GM23248 (cell line): ENCODE results near the gene MUS81. TPM values are rescaled to one million over a fixed set of nuclear protein-coding genes. Genes with fewer than 3 reads are reported as not detected.
A peak's percentile ranks its signal among the peaks of the same experiment; 100 is the strongest.

Experiments used
- DNase-seq: peaks from one replicate; pipeline ENCODE4 v3.0.0-alpha.2; 2015
- H2AFZ ChIP-seq: fragments of 200-600 bp; sonication (generic); 2 replicates; pipeline ENCODE4 v1.6.1; 2016; ENCODE audit warnings: antibody characterized with exemption
- H3F3A ChIP-seq: fragments of 200-600 bp; sonication (generic); 2 replicates; pipeline ENCODE4 v1.6.1; 2016; ENCODE audit warnings: mild to moderate bottlenecking, antibody characterized with exemption, mixed run types; ENCODE audit not compliant: insufficient read depth
- H3K27ac ChIP-seq: fragments of 200-600 bp; sonication (generic); 2 replicates; pipeline ENCODE4 v1.5.1; 2016; ENCODE audit warnings: mild to moderate bottlenecking
- H3K27me3 ChIP-seq: fragments of 200-600 bp; sonication (generic); replicated peaks from 2 replicates; pipeline ENCODE4 v1.6.1; 2016; ENCODE audit warnings: mild to moderate bottlenecking; ENCODE audit not compliant: insufficient read depth
- H3K36me3 ChIP-seq: fragments of 200-600 bp; sonication (generic); 2 replicates; pipeline ENCODE4 v1.6.1; 2016; ENCODE audit warnings: low read depth, mild to moderate bottlenecking
- H3K4me1 ChIP-seq: fragments of 200-600 bp; sonication (generic); 2 replicates; pipeline ENCODE4 v1.6.1; 2016; ENCODE audit warnings: mild to moderate bottlenecking; ENCODE audit not compliant: insufficient read depth
- H3K4me2 ChIP-seq: fragments of 200-600 bp; sonication (generic); one replicate; pipeline ENCODE4 v1.6.1; 2016; ENCODE audit warnings: mild to moderate bottlenecking; ENCODE audit not compliant: unreplicated experiment
- H3K4me3 ChIP-seq: fragments of 200-600 bp; sonication (generic); 2 replicates; pipeline ENCODE4 v1.5.1; 2016; ENCODE audit warnings: mild to moderate bottlenecking
- H3K79me2 ChIP-seq: fragments of 200-600 bp; sonication (generic); 2 replicates; pipeline ENCODE4 v1.6.1; 2016; ENCODE audit warnings: mild to moderate bottlenecking; ENCODE audit not compliant: insufficient read depth
- H3K9ac ChIP-seq: fragments of 200-600 bp; sonication (generic); 2 replicates; pipeline ENCODE4 v1.6.1; 2016; ENCODE audit warnings: mild to moderate bottlenecking
- H3K9me2 ChIP-seq: fragments of 200-600 bp; sonication (generic); 2 replicates; pipeline ENCODE4 v1.6.1; 2016; ENCODE audit warnings: mixed run types, mild to moderate bottlenecking, moderate library complexity; ENCODE audit not compliant: insufficient read depth
- H3K9me3 ChIP-seq: fragments of 200-600 bp; sonication (generic); one replicate; pipeline ENCODE4 v1.6.1; 2017; ENCODE audit warnings: low read depth
- H4K20me1 ChIP-seq: fragments of 200-600 bp; sonication (generic); 2 replicates; pipeline ENCODE4 v1.6.0; 2016; ENCODE audit not compliant: insufficient read depth
- EZH2 ChIP-seq: fragments of 200-600 bp; sonication (generic); IDR thresholded peaks from 2 replicates; pipeline ENCODE4 v1.6.1; 2018; ENCODE audit warnings: antibody characterized with exemption, mild to moderate bottlenecking; ENCODE audit not compliant: insufficient read depth, poor library complexity, severe bottlenecking
- EZH2phosphoT487 ChIP-seq: fragments of 200-600 bp; sonication (generic); IDR thresholded peaks from 2 replicates; pipeline ENCODE4 v1.6.1; 2018; ENCODE audit warnings: antibody characterized with exemption, moderate library complexity, mild to moderate bottlenecking, low read depth; ENCODE audit not compliant: insufficient read depth
- WGBS, 2 experiments: methylation state at CpG; one replicate each; pipeline ENCODE4 v1.1.6; 2015 to 2017; ENCODE audit warnings: low lambda C conversion rate in 2 of 2, low coverage in 1 of 2; ENCODE audit errors: missing lambda C conversion rate in 2 of 2; 5-methylcytosine and 5-hydroxymethylcytosine counted together
- in situ Hi-C: fragments of 300-500 bp; cut with MboI; formaldehyde crosslinking; loops from 2 replicates; pipeline ENCODE4 v1.15.0; 2020
- polyA plus RNA-seq: library from polyadenylated mRNA; unstranded; fragments of >200 nt; fragmentation: Nextera tagmentation; extraction: Ambion mirVana; gene quantifications from 2 replicates; pipeline ENCODE4 v1.2.1, GENCODE V29; 2016
- total RNA-seq: library from RNA; depleted of rRNA; stranded (reverse); fragments of >200 nt; shearing (Covaris generic); gene quantifications from 2 replicates; pipeline ENCODE4 v1.2.3, GENCODE V29; 2014

The MUS81 gene
- total and polyA plus RNA-seq, 2 experiments from 2014 or later, result 42.0 to 56.0 TPM

DNA sequence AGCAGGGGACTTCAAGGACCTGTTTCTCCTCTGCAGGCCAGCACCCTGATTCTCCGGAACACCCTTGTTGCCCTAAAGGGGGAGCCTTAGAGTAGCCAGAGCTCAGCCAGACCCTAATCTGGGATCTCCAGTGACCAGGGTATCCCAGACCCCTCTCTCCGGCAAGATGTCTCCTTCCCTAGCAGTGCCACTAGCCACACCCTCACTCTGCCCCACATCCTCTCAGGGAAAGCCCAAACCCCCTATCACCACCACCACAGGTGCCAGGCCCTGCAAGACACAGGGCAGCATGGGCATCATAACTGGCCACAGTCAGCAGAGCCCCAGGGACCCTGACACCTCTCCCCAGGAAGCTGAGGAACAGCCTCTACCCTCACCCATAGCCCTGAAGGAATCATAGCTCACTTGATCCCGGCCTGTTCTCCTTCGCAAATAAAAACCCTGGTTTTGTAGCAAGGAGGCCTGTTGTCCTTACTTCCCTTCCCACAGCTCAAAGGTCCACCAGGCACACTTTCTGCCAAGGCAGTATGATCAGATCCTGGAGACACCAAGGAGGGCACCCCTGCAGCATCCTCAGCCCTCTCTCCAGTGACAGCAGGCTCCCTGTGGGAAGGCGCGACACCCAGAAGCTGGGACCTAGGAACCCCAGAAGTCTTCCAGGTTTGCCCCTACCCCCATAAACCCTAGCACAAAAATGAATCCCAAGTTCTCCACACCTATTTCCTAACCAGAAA, 6.8 kb upstream of the MUS81 start:
- no peak overlapping the region for H3K27ac ChIP-seq
- peaks cover 44% of the 10 kb centered on the region for H3K36me3 ChIP-seq
- in situ Hi-C loops, result no loop called here

DNA sequence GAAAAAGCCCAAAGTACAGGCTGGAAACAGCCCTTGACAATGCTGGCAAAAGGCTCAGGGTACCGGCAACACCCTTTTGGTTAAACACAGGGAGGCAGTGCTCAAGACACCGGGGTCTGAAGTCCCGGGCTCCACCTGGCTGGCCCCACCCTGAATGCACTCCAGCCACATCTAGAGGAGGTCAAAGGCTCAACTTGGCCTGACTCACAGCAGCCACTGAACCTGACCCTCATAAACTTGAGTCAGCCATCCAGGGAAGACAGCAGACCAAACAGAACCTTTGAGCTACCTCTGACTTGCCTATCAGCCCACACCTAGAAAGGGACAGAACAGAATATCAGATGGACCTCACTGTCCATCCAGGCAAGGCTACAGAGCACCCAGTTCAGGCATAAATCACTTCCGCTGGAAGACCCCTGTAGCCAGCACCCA, 6.1 kb upstream of the MUS81 start:
- H3K27me3 ChIP-seq, result no peaks in the 10 kb centered on the region
- in situ Hi-C loops, result no loop called here
- H3K9me2 ChIP-seq, result no peaks in the 10 kb centered on the region
- no peak for TF ChIP-seq EZH2
- TF ChIP-seq EZH2phosphoT487, result no peak
- H3K4me3 ChIP-seq, result no peak overlapping the region
- no peaks in the 10 kb centered on the region for H3K9me3 ChIP-seq
- H3K27ac ChIP-seq, result no peak overlapping the region; the same call in 1 of the 2 replicates
- peaks cover 5% of the 10 kb centered on the region; the same call in 1 of the 2 replicates for H3K4me1 ChIP-seq
- WGBS, 2 experiments, result 96 to 98% methylated on average over 4 of the region's 4 CpGs
- H2AFZ ChIP-seq, result no peak overlapping the region
- H3K9ac ChIP-seq, result peak overlapping the region; percentile 16; the same call in 1 of the 2 replicates
- H3K79me2 ChIP-seq, result peaks cover 49% of the 10 kb centered on the region
- H4K20me1 ChIP-seq, result peaks cover 23% of the 10 kb centered on the region; the same call in 1 of the 2 replicates
- peaks cover 44% of the 10 kb centered on the region for H3K36me3 ChIP-seq
- H3F3A ChIP-seq, result peaks cover 69% of the 10 kb centered on the region
- no peak overlapping the region for H3K4me2 ChIP-seq
- no peak for DNase-seq

More for the DNA sequence above, 6.8 kb upstream of the MUS81 start:
- peaks cover 23% of the 10 kb centered on the region; the same call in 1 of the 2 replicates for H4K20me1 ChIP-seq
- H3K4me1 ChIP-seq, result peaks cover 5% of the 10 kb centered on the region; the same call in 1 of the 2 replicates
- no peak overlapping the region for H3K4me3 ChIP-seq
- H3K9me3 ChIP-seq, result no peaks in the 10 kb centered on the region
- 81% methylated on average over 6 of the region's 6 CpGs for WGBS, 2 experiments
- no peaks in the 10 kb centered on the region for H3K27me3 ChIP-seq
- H3K9ac ChIP-seq, result peak overlapping the region; percentile 16; the same call in 1 of the 2 replicates
- H2AFZ ChIP-seq, result no peak overlapping the region
- H3K9me2 ChIP-seq, result no peaks in the 10 kb centered on the region
- peaks cover 62% of the 10 kb centered on the region for H3F3A ChIP-seq
- no peak for TF ChIP-seq EZH2phosphoT487
- TF ChIP-seq EZH2, result no peak
- no peak overlapping the region for H3K4me2 ChIP-seq
- H3K79me2 ChIP-seq, result peaks cover 49% of the 10 kb centered on the region
- no peak for DNase-seq

DNA sequence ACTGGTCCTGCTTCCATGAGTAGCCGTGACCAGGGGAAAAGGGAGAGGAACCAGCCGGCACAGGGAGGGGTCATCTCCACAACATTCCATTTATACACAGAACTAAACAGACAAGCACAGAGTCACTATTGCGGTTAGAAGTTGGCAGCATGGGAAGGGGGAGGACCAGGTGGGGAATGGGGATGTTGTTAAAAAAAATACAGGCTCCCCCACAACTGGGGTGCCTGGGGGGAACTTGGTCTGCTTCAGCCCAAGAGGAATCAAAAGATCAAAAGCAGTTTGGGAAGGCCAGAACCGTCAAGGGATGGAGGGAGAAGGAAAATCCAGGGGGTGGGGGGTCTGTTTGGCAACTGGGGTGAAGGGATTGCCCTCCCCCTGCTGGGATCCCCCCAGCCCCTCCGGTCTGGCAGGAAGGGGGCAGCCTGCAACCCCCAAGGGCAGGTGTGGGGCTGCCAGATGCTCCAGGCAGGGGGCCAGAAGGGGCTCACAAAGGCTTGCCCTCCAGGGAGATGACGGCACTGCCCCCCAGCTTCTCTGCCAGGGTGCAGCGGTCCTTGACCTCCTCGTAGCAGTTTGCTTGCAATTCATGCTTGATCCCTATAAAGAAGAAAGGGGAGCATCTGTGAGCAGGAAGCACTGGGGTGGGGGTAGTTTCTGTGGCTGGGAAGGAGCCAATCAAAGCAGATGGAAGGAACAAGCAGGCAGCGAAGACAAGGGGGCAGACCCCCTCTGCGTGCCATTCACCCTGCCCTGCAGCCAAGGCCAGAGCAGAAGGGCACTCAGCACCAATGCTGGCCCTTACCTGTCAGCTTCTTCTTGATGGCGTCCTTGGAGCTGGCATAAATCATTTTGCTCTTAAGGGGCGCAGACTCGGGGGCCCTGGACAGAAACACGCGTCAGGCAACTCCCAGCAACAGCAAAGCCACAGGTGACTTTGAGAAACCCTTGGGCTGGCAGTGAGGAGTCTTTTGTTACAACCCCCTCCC, 5.1 kb upstream of the MUS81 start:
- Histone ChIP-seq H3F3A (peaks cover 75% of the 10 kb centered on the region), H3K79me2 (peaks cover 49% of the 10 kb centered on the region), H3K27ac (no peak overlapping the region), H3K4me3 (peak overlapping the region; percentile 94), H3K36me3 (peaks cover 44% of the 10 kb centered on the region), H3K4me1 (peaks cover 5% of the 10 kb centered on the region; the same call in 1 of the 2 replicates), H3K9me2 (no peaks in the 10 kb centered on the region), H4K20me1 (peaks cover 23% of the 10 kb centered on the region; the same call in 1 of the 2 replicates), H3K9ac (peak overlapping the region; percentile 84; the same call in 1 of the 2 replicates), H3K27me3 (no peaks in the 10 kb centered on the region), H2AFZ (no peak overlapping the region), H3K9me3 (no peaks in the 10 kb centered on the region), H3K4me2 (peak overlapping the region; percentile 82)
- 79 to 82% methylated on average over 12 to 15 of the region's 15 CpGs for WGBS, 2 experiments
- TF ChIP-seq EZH2, result no peak
- TF ChIP-seq EZH2phosphoT487, result no peak
- no peak for DNase-seq
- in situ Hi-C loops, result no loop called here

DNA sequence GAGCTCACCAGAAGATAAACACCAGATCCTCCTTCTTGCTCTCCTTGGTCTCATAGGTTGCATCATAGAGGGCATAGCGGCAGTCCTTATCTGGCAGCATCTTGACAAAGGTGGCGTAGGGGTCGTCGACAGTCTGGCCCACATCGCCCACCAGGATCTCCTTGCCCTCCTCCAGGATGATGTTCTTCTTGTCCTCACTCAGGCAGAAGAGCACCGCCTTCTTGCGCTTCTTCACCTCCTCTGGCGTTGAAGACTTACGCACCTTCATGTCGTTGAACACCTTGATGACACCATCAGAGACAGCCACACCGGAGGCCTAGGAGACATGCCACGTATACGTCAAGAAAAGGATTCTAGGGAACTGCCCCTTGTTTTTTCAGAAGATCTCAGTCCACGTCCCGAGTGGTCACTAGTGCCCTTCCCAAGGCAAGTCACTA, 4.3 kb upstream of the MUS81 start:
- H3K4me2 ChIP-seq, result peak overlapping the region; percentile 82
- H3F3A ChIP-seq, result peaks cover 74% of the 10 kb centered on the region
- in situ Hi-C loops, result no loop called here
- TF ChIP-seq EZH2, result no peak
- no peak for TF ChIP-seq EZH2phosphoT487
- H3K36me3 ChIP-seq, result peaks cover 44% of the 10 kb centered on the region
- no peaks in the 10 kb centered on the region for H3K9me3 ChIP-seq
- no peaks in the 10 kb centered on the region for H3K9me2 ChIP-seq
- DNase-seq, result no peak
- H3K79me2 ChIP-seq, result peaks cover 51% of the 10 kb centered on the region
- H3K9ac ChIP-seq, result peak overlapping the region; percentile 84
- 84 to 87% methylated on average over 15 of the region's 15 CpGs for WGBS, 2 experiments
- H4K20me1 ChIP-seq, result peaks cover 23% of the 10 kb centered on the region; the same call in 1 of the 2 replicates
- H3K4me1 ChIP-seq, result peaks cover 5% of the 10 kb centered on the region; the same call in 1 of the 2 replicates
- peak overlapping the region; percentile 94 for H3K4me3 ChIP-seq
- no peak overlapping the region for H2AFZ ChIP-seq
- H3K27ac ChIP-seq, result peak overlapping the region; percentile 11; the same call in 1 of the 2 replicates
- H3K27me3 ChIP-seq, result no peaks in the 10 kb centered on the region
